ENCODE measurements around the gene SLC1A2. TPM values are rescaled to one million over a fixed set of nuclear protein-coding genes. Genes with fewer than 3 reads are reported as not detected.

Gene SLC1A2
- total and polyA plus RNA-seq, 2 donors (not counting 3 experiments of a cell fraction or from before 2014, with no cell fraction given) = not detected

- BruUV-seq (replicated peaks) = no TSS peak
- peaks cover 0 to 3% of the 10 kb centered on the region in 2 experiments for H3K27me3 ChIP-seq (ENCODE audit: control insufficient read depth in 2 of 2, insufficient read depth in 2 of 2, low read length in 2 of 2)
- no peaks in the 10 kb centered on the region for H3K79me2 ChIP-seq (ENCODE audit: control insufficient read depth, insufficient read depth, low read length)
- no peak overlapping the region for H3K4me3 ChIP-seq (replicated peaks in 1 of 3; ENCODE audit: insufficient read depth in 1 of 3, low read depth in 1 of 3, low read length in 3 of 3)
- no peaks in the 10 kb centered on the region for H3K4me1 ChIP-seq (ENCODE audit: control insufficient read depth, extremely low read depth, insufficient read depth, low read length)
- dilution Hi-C loops (cut with MboI; ENCODE audit: extremely low pct_ligation_motif_present, low sequenced_read_pairs) (no loop called here), intact Hi-C loops (cut with micrococcal nuclease) (no loop called here)
- ChIA-PET CTCF (no interaction called here), POLR2A (no interaction called here)
- no peak for TF ChIP-seq CTCF (IDR thresholded peaks at IDR 0.05; ENCODE audit: extremely low read depth in 1 of 2, insufficient read depth in 1 of 2, low read depth in 1 of 2, low read length in 2 of 2)
- no peak overlapping the region for H3K9ac ChIP-seq (replicated peaks; ENCODE audit: extremely low read depth, insufficient read depth, low read length)
- no peak for FAIRE-seq
- no peak overlapping the region for H3K4me2 ChIP-seq (ENCODE audit: insufficient read depth, low read length)
- H4K20me1 ChIP-seq (replicated peaks; ENCODE audit: control insufficient read depth, extremely low read depth, insufficient read depth, low read length) = no peaks in the 10 kb centered on the region
- no peaks in the 10 kb centered on the region for H3K9me1 ChIP-seq (replicated peaks; ENCODE audit: control insufficient read depth, extremely low read depth, insufficient read depth, low read length)
- no peak overlapping the region for H2AFZ ChIP-seq (ENCODE audit: low read depth, low read length)
- no peaks in the 10 kb centered on the region for H3K36me3 ChIP-seq (ENCODE audit: control insufficient read depth in 2 of 2, extremely low read depth in 1 of 2, insufficient read depth in 2 of 2, low read length in 2 of 2)
- DNase-seq (ENCODE audit: low read depth, low spot score) = no peak
- no peaks in the 10 kb centered on the region for H3K9me3 ChIP-seq (replicated peaks; ENCODE audit: control insufficient read depth, insufficient read depth, low read length)
- H3K27ac ChIP-seq (ENCODE audit: insufficient read depth, low read depth, low read length) = no peak overlapping the region
Measured at GRCh38 chr11:35302398-35302797, 117.0 kb downstream of the SLC1A2 start.

- Histone ChIP-seq H3K4me3 (replicated peaks in 1 of 3; ENCODE audit: insufficient read depth in 1 of 3, low read depth in 1 of 3, low read length in 3 of 3) (no peak overlapping the region), H3K9me3 (replicated peaks; ENCODE audit: control insufficient read depth, insufficient read depth, low read length) (no peaks in the 10 kb centered on the region), H3K9me1 (replicated peaks; ENCODE audit: control insufficient read depth, extremely low read depth, insufficient read depth, low read length) (no peaks in the 10 kb centered on the region), H2AFZ (ENCODE audit: low read depth, low read length) (no peak overlapping the region), H3K4me2 (ENCODE audit: insufficient read depth, low read length) (no peak overlapping the region), H4K20me1 (replicated peaks; ENCODE audit: control insufficient read depth, extremely low read depth, insufficient read depth, low read length) (no peaks in the 10 kb centered on the region), H3K27me3 (ENCODE audit: control insufficient read depth in 2 of 2, insufficient read depth in 2 of 2, low read length in 2 of 2) (peaks cover 2 to 15% of the 10 kb centered on the region in 2 experiments), H3K4me1 (ENCODE audit: control insufficient read depth, extremely low read depth, insufficient read depth, low read length) (no peaks in the 10 kb centered on the region), H3K9ac (replicated peaks; ENCODE audit: extremely low read depth, insufficient read depth, low read length) (no peak overlapping the region), H3K79me2 (ENCODE audit: control insufficient read depth, insufficient read depth, low read length) (no peaks in the 10 kb centered on the region), H3K27ac (ENCODE audit: insufficient read depth, low read depth, low read length) (no peak overlapping the region), H3K36me3 (ENCODE audit: control insufficient read depth in 2 of 2, extremely low read depth in 1 of 2, insufficient read depth in 2 of 2, low read length in 2 of 2) (no peaks in the 10 kb centered on the region)
- POLR2A ChIA-PET = no interaction called here
- CTCF ChIA-PET = interaction anchor here (1.2 to 1.3 kb wide), 2 partner anchors 38 to 372 kb away, joined by 3 read pairs; no protein-coding TSS in a partner anchor
- dilution Hi-C loops (cut with MboI; ENCODE audit: extremely low pct_ligation_motif_present, low sequenced_read_pairs) (no loop called here), intact Hi-C loops (cut with micrococcal nuclease) (no loop called here)
- DNase-seq (ENCODE audit: low read depth, low spot score) (no peak), FAIRE-seq (no peak)
- BruUV-seq (replicated peaks) = no TSS peak
- TF ChIP-seq JUN (IDR thresholded peaks at IDR 0.05; ENCODE audit: borderline replicate concordance, insufficient read depth, insufficient read length, low read depth) (no peak), FOS (IDR thresholded peaks at IDR 0.05; ENCODE audit: borderline replicate concordance, insufficient read depth, low read length) (no peak), MYC (IDR thresholded peaks at IDR 0.05; ENCODE audit: low read depth, low read length) (no peak), POLR2AphosphoS5 (IDR thresholded peaks at IDR 0.05; ENCODE audit: insufficient read depth, low read depth, low read length) (no peak), POLR2A (IDR thresholded peaks at IDR 0.05; ENCODE audit: low read depth, low read length) (no peak), EZH2 (IDR thresholded peaks at IDR 0.05; ENCODE audit: borderline replicate concordance, low read depth, low read length, severe bottlenecking) (no peak), GATA2 (IDR thresholded peaks at IDR 0.05; ENCODE audit: insufficient read depth, insufficient read length, low read depth, low read length) (no peak), CTCF (IDR thresholded peaks at IDR 0.05; ENCODE audit: extremely low read depth in 1 of 2, insufficient read depth in 1 of 2, low read depth in 1 of 2, low read length in 2 of 2) (no peak)
- TF ChIP-seq, protein P1, sequence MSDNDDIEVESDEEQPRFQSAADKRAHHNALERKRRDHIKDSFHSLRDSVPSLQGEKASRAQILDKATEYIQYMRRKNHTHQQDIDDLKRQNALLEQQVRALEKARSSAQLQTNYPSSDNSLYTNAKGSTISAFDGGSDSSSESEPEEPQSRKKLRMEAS (IDR thresholded peaks at IDR 0.05; ENCODE audit: insufficient read depth, insufficient read length) = no peak
Measured at GRCh38 chr11:35298369-35298768, 121.0 kb downstream of the SLC1A2 start.

All from endothelial cell of umbilical vein (primary cell).